Measurements from ENCODE around the gene BCAS4. TPM values are rescaled to one million over a fixed set of nuclear protein-coding genes. Genes with fewer than 3 reads are reported as not detected.

BCAS4 gene
- total RNA-seq, 1 donor from 2014 or later, result 0.34 TPM

DNA sequence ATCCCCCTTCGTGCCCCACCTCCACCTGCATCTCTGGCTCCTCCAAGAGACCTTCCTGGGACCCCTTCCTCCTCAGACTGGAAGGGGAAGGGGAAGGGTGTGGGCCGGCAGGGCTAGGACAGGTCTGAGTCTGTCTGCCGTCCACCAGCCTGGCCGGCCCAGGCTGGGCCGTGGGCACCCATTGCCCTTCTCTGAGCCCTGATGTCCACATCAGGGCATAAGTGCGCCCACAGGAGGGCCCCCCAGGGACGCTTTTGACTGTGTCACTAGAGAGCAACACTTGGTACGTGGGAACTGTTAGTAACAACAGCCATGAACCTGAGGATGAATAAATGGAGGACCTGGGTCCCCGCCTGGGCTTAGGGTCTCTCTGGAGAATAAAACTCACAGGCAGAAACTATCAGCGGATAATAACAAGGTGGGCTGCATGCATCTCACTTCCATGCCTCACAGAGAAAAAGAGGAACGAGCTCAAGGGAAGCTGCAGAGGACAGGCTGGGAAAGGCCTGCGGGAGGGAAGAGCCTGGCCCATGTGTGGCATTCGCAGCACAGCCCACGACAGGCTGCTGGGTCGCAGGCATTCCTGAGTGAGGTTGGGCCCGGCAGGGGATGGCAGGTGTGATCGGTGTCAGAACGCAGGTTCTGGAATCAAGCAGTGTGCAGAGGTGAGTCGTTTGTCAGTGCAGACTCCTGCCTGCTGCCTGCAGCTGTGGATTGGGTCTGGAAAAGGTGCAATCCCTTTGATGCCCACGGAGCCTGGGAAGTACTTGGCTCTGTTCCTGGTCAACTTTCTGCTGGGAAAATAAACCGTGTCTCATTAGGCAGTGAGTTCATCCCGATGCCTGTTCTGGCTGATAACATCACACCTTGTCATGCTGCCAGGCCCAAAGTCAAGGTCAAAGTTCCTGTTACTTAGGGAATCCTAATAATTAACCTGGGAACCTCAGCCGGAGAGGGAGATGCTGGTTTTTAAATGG, 60.9 kb downstream of the BCAS4 start:
- DNase-seq, result peak; percentile 8

- no peak for DNase-seq
These were observed 61.7 kb downstream of the BCAS4 start for GRCh38 chr20:50856475-50857041.

DNA sequence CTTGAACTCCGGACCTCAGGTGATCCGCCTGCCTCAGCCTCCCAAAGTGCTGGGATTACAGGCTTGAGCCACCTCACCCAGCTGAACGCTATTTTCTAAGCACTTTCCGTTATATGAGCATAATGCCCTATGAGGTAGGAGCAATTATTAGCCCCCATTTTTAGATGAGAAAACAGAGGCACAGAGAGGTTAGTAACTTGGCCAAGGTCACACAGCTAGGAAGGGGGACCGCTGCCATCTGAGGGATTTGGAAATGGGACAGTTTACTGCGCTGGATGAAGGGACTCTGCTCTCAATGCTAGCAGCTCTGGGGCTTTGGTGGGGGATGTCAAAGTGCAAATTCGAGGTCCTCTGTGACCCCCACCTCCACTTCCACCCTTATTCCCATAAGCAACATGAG, 62.5 kb downstream of the BCAS4 start:
- no peak for DNase-seq

GRCh38 chr20:50858525-50858924, 63.7 kb downstream of the BCAS4 start:
- DNase-seq, result no peak

- no peak for DNase-seq
These were observed 64.3 kb downstream of the BCAS4 start for GRCh38 chr20:50859161-50859560.

DNA sequence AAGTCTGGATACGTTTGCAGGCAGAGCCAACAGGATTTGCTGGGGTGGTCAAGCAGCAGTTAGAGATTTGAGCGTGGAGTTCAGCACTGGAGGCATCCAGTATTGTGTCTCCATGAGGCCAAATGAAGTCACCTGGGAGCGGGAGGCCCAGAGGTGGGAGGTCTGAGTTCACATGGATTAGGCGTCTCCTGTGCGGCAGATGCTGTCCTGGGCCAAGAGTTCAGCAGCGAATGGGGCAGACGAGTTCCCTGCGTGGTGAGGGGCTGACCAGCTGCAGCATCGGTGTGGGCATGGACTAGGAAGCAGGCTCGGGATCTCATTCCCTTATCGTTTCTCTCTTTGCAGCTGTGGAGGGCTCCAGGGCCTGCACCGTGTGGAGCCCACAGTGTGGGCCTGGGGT, 66.2 kb downstream of the BCAS4 start:
- no peak for DNase-seq

DNA sequence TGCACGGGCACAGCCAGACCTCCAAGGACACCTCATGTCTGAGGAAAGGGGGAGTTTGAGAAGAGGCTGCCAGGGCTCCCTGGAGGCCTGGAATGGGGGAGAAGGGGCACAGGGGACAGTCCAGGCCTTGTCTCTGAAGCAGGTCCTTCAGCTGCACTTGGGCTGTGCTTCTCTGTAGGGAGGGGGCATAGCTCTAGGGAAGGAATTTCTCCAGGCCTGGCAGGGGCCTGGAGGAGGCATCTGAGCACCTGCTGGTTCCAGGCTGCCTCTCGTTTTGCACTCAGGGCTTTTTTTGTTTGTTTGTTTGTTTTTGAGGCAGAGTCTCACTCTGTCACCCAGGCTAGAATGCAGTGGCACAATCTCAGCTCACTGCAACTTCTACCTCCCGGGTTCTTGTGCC, 67.7 kb downstream of the BCAS4 start:
- no peak for DNase-seq

GRCh38 chr20:50865114-50865513, 70.3 kb downstream of the BCAS4 start:
- DNase-seq, result no peak

DNA sequence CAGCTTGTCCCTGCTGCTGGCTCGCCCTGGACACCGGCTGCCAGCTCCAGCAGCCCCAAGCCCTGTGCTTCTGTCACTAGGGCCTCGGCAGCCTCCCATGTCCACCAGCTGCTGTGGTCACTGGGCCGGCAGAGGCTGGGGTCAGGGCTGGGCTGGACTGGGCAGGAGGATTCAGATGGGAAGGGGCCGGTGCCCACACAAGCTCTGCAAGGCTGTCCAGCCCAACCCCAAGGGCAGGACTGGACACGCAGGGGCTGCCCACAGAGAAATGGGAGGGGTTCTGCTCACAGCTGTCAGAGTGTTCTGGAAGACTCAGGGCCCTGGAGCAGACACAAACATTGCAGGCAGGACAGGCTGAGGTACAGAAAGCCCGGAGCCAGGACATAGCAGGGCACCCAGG, 70.7 kb downstream of the BCAS4 start:
- no peak for DNase-seq

DNA sequence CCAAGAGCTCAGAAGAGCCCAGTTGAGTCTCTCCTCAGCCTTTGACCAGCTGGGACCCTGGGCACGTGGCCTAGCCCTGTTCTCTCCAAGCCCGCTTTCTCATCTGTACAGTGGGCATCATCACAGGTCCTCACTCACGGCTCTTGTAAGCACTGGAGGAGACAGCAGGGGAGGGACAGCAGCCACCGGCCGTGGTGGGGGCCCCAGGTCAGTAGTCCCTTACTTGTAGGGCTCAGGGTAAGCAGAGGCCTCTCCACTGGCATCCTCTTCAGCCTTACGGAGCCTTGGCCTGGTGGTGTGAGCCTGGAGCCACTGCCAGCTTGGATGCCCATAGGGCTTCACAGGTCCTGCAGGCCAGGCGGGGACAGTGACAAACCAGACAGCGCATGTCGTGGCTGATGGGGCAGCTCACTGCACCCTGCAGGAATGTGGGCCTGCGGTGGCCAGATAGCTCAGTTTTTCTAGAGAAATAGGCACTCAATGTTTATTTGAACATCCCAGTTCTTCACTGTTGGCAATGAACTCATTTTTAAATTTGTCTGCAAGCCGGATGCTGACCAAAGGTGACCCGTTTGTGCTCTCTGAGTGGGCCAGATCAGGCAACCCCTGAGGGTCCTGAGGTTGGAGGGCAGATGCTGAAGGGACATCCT, 71.3 kb downstream of the BCAS4 start:
- no peak for DNase-seq

DNA sequence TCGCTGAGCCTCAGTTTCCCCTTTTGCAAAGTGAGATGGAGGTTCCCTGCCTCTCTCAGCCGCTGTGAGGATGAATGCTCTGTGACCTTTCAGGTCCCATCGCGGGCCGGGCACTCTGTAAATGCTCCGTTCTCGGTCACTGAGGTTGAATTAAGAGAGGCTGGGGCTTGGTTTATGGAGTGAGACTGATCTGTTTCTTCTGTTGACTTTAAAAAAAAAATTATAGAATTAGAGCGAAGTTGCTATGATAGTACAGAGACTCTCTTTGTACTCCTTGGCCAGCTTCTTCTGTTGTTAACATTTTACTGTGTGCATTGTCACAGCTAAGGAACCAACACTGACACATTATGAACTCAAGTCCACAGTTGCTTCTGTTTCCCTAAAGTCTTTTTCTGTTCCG, 72.0 kb downstream of the BCAS4 start:
- no peak for DNase-seq

- DNase-seq, result no peak
These were observed 72.9 kb downstream of the BCAS4 start for GRCh38 chr20:50867805-50868204.

- DNase-seq, result peak; percentile 22
These were observed 73.9 kb downstream of the BCAS4 start for GRCh38 chr20:50868509-50869495.

- no peak for DNase-seq
These were observed 75.8 kb downstream of the BCAS4 start for GRCh38 chr20:50870561-50871161.

DNA sequence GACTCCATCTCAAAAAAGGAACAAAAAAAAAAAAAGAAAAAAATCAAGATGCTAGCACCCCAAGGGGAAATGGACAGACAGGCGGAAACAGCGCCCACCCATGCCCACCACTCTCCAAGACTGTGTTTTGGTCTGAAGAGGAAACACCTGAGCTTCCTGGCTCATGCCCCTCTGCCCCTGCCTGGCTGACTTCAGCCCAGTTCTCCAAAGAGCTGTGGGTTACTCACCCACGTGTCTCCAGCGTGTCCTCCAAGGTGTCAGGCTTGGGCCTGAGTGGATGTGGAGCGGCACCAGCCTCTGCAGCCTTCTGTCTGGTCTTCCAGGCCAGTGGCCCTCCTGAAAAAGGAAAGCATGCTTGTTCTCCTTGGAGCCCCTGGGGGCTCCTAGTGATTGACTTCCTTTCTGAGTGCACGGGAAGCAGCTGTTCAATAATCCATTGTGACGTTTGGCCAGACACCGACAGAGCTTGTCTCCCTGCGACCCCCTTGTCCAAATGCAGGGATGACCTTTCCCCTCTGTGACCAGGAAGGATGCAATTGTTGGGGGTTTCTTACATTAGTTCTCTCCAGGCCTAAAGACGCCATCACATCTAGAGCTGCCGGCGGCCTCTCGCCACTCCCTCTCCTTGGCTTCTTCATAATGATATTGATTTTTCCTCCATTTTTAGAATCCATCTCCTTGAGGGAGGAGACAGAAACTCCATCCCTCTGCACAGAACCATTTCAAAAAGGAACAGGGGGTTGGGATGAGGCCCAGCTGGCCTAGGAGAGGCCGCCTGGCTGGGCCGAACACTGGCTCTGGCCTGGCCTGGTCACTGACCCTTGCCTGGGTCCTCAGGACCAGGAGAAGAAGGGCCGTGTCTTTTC, 77.9 kb downstream of the BCAS4 start:
- peak; percentile 68 for DNase-seq

GRCh38 chr20:50873585-50873984, 78.7 kb downstream of the BCAS4 start:
- DNase-seq, result no peak

DNA sequence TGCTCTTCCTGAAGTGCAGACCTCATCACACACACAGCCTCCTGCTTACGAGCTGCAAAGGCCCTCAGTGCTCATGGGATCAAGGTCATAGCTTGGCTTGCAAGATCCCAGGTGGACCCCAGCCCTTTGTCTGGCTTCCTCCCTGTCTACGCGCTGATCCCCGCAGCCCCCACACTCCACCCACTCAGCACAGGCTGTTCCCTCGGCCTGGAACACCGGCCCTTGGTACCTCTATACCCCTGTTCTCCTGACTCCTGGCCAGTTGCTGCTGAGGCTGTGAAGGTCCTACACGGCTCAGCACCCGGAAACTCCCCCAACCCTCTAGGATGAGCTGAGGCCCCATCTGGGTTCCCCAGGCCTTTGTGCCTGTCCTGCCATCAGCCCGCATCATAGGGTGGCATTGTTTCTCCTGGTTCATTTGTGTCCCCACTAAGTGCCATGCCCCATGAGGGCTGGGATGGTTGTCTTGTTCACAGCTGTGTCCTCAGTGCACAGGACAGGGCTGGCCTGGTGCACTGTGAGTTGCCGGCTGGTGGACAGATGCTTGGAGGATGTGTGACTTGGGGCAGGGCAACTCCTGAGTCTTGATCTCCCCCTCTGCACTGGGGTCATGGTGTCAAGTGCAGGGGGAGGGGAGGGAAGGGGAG, 79.4 kb downstream of the BCAS4 start:
- no peak for DNase-seq

DNA sequence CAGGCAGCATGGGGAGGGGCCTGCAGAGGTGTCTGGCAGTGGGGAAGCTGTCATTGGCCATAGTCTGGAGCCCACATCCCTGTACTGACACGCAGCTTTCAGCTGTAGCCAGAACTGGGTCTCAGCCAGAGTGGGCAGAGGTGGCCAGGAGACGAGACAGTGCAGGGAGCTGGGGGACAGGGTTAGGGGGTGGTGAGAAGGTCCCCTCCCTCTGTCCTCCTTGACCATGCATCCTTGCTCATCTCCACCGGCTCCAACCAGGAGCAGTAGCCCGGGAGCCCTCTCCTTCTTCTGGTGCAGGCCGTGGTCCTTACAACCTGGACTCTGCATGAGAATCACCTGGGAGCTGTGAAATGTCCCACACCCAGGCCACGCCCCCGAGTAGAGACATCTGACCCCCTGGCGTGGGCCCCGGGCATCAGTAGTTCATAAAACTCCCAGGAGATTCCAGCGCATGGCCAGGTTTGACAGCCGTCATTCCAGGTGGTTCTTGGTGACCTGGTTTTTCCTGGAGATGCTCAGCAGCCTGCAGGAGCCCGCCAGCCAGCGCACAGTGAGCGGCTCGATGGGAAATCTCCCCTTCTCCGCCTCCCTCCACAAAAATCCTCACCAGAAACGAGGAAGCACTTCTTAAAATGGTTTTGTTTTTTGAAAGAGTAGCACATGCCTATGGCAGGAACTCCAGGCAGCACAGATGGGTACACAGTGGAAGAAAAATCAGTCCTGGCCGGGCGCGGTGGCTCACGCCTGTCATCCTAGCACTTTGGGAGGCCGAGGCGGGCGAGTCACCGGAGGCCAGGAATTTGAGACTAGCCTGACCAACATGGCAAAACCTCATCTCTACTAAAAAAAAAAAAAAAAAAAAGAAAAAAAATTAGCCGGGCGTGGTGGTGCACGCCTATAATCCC, 80.2 kb downstream of the BCAS4 start:
- no peak for DNase-seq

DNA sequence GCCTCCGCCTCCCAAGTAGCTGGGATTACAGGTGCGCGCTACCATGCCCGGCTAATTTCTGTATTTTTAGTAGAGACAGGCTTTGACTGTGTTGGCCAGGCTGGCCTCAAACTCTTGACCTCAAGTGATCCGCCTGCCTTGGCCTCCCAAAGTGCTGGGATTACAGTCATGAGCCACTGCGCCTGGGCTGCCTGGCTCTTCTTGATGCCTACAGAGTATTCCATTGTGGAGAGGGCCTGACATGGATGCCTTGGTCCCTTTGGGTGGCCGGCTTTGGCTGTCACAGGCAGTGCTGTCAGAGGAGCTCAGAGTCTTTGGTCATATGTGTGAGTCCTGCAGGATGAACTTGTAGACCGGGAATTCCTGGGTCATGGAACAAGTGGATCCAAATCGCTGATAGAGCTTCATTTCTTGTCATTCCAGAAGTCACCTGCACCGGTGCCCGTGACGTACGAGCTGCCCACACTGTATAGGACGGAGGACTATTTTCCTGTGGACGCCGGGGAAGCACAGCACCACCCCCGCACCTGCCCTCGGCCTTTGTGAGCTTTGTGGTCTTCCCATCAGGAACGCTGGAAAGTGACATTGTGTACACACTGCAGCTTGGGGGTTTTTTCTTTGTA, 81.3 kb downstream of the BCAS4 start:
- DNase-seq, result no peak
